HCT116 (cell line): ENCODE results near the gene NSD2. TPM values are rescaled to one million over a fixed set of nuclear protein-coding genes. Genes with fewer than 3 reads are reported as not detected.

Experiments
- ATAC-seq: fragments of 200-7000 bp; cut with Tn5 transposase; 2 replicates; pipeline ENCODE4 v1.9.1; 2020; ENCODE audit warnings: mild to moderate bottlenecking, moderate library complexity
- BruUV-seq: library from RNA; stranded (reverse); fragments of 400-500 nt; replicated peaks from 2 replicates; lab custom pipeline; 2021; lab: Mats Ljungman, UMichigan
- CTCF ChIA-PET: fragments of 300-600 bp; sonication (Branson Sonifier 250); formaldehyde crosslinking; loops from one replicate; lab custom pipeline; 2021; ENCODE audit warnings: antibody characterized with exemption; lab: Charles Lee
- POLR2A ChIA-PET: fragments of 300-600, 350-600 bp; sonication (Branson Sonifier 250); formaldehyde crosslinking; loops from one replicate; lab custom pipeline; 2021; ENCODE audit warnings: antibody characterized with exemption; lab: Charles Lee
- RAD21 ChIA-PET, 2 experiments: fragments of 300-600 bp; sonication (Branson Sonifier 250); formaldehyde crosslinking; loops; one replicate each; lab custom pipeline; 2023; ENCODE audit warnings: low total read pairs in 2 of 2; ENCODE audit not compliant: uncharacterized antibody in 2 of 2, unreplicated experiment in 2 of 2, low non-redundant PET in 1 of 2; lab: Charles Lee
- DNase-seq: peaks from one replicate; pipeline ENCODE4 v3.0.0-alpha.2; 2010; ENCODE audit warnings: low read depth, low spot score
- H2AFZ ChIP-seq: fragments of 200-600 bp; shearing (Covaris generic), sonication (generic); 2 replicates; pipeline ENCODE4 v1.6.1; 2017; ENCODE audit warnings: low read depth, mixed run types, mixed read lengths, antibody characterized with exemption, low read length; ENCODE audit not compliant: poor library complexity, severe bottlenecking
- H3K27ac ChIP-seq: 2 replicates; pipeline ENCODE4 v1.5.1; 2012; ENCODE audit warnings: low read depth, low read length
- H3K27me3 ChIP-seq: fragments of 200-600 bp; sonication (generic); 2 replicates; pipeline ENCODE4 v1.6.1; 2016; ENCODE audit warnings: mixed run types, low read length, mixed read lengths; ENCODE audit not compliant: insufficient read depth
- H3K36me3 ChIP-seq, 2 experiments: fragments of 200-500 bp in 1 of 2; fragments of 200-600 bp in 1 of 2; sonication (Bioruptor generic) in 1 of 2; sonication (generic) in 1 of 2; 2 replicates each; pipeline versions ENCODE4 v1.5.1 to v1.6.1; 2014 to 2016; ENCODE audit warnings: low read length in 2 of 2, inconsistent platforms in 1 of 2, mixed read lengths in 1 of 2, mixed run types in 1 of 2; ENCODE audit not compliant: insufficient read depth in 2 of 2, control insufficient read depth in 1 of 2
- H3K4me1 ChIP-seq, 2 experiments: fragments of 200-600 bp in 1 of 2; sonication (generic) in 1 of 2; 2 replicates each; pipeline versions ENCODE4 v1.5.1 to v1.6.1; 2012 to 2017; ENCODE audit warnings: low read length in 2 of 2, inconsistent platforms in 1 of 2, mild to moderate bottlenecking in 1 of 2, mixed read lengths in 1 of 2, mixed run types in 1 of 2, moderate library complexity in 1 of 2; ENCODE audit not compliant: insufficient read depth in 2 of 2, control insufficient read depth in 1 of 2
- H3K4me2 ChIP-seq: fragments of 200-600 bp; sonication (generic); 2 replicates; pipeline ENCODE4 v1.6.1; 2017; ENCODE audit warnings: mixed run types, low read length, mixed read lengths
- H3K4me3 ChIP-seq, 2 experiments: fragments of 200-600 bp in 1 of 2; sonication (generic) in 1 of 2; replicated peaks in 1 of 2; 2 replicates each; pipeline ENCODE4 v1.5.1; 2011 to 2016; ENCODE audit warnings: low read length in 2 of 2, control low read depth in 1 of 2, low read depth in 1 of 2, mild to moderate bottlenecking in 1 of 2, mixed read lengths in 1 of 2, mixed run types in 1 of 2
- H3K79me2 ChIP-seq: fragments of 200-600 bp; sonication (generic); 2 replicates; pipeline ENCODE4 v1.6.1; 2017; ENCODE audit warnings: mild to moderate bottlenecking, mixed run types, low read length, moderate library complexity, mixed read lengths; ENCODE audit not compliant: insufficient read depth
- H3K9ac ChIP-seq: fragments of 200-600 bp; sonication (generic); 2 replicates; pipeline ENCODE4 v1.6.1; 2016; ENCODE audit warnings: low read length, mixed read lengths
- H3K9me2 ChIP-seq: fragments of 200-600 bp; sonication (generic), shearing (Covaris generic); 2 replicates; pipeline ENCODE4 v1.6.1; 2017; ENCODE audit warnings: mixed run types, mild to moderate bottlenecking, moderate library complexity; ENCODE audit not compliant: insufficient read depth
- H3K9me3 ChIP-seq, 2 experiments: fragments of 200-500 bp in 1 of 2; fragments of 200-600 bp in 1 of 2; sonication (Bioruptor generic) in 1 of 2; sonication (generic) in 1 of 2; 2 replicates each; pipeline ENCODE4 v1.6.1; 2014 to 2017; ENCODE audit warnings: low read length in 2 of 2, mixed read lengths in 2 of 2, inconsistent platforms in 1 of 2, low read depth in 1 of 2, mild to moderate bottlenecking in 1 of 2, mixed run types in 1 of 2, moderate library complexity in 1 of 2; ENCODE audit not compliant: control insufficient read depth in 1 of 2, insufficient read depth in 1 of 2
- H4K20me1 ChIP-seq: fragments of 200-600 bp; sonication (generic), shearing (Covaris generic); 2 replicates; pipeline ENCODE4 v1.6.1; 2017; ENCODE audit warnings: mixed run types, mild to moderate bottlenecking, moderate library complexity; ENCODE audit not compliant: insufficient read depth
- ATF3 ChIP-seq: IDR thresholded peaks from 2 replicates; pipeline ENCODE4 v1.6.1; 2012
- CBX3 ChIP-seq: IDR thresholded peaks from 2 replicates; pipeline ENCODE4 v1.6.1; 2012; ENCODE audit warnings: low read depth
- CEBPB ChIP-seq: IDR thresholded peaks from 2 replicates; pipeline ENCODE4 v1.6.1; 2012; ENCODE audit warnings: low read depth
- CTCF ChIP-seq, 3 experiments: fragments of 200-600 bp in 1 of 3; sonication (generic) in 1 of 3; IDR thresholded peaks in 2 of 3; conservative IDR thresholded peaks in 1 of 3; 2 replicates each; pipeline ENCODE4 v1.5.1; 2012 to 2017; ENCODE audit warnings: low read depth in 2 of 3, low read length in 2 of 3, antibody characterized with exemption in 1 of 3, borderline replicate concordance in 1 of 3, control low read depth in 1 of 3, mild to moderate bottlenecking in 1 of 3, mixed read lengths in 1 of 3, mixed run types in 1 of 3, moderate library complexity in 1 of 3; ENCODE audit not compliant: insufficient read depth in 1 of 3
- EGR1 ChIP-seq: IDR thresholded peaks from 2 replicates; pipeline ENCODE4 v1.6.1; 2012; ENCODE audit warnings: low read depth
- ELF1 ChIP-seq: IDR thresholded peaks from 2 replicates; pipeline ENCODE4 v1.6.1; 2012; ENCODE audit warnings: low read depth, borderline replicate concordance
- EZH2 ChIP-seq: fragments of 200-600 bp; sonication (generic); IDR thresholded peaks from 2 replicates; pipeline ENCODE4 v1.6.1; 2017; ENCODE audit warnings: antibody characterized with exemption, mixed run types
- EZH2phosphoT487 ChIP-seq: fragments of 200-600 bp; IDR thresholded peaks from 2 replicates; pipeline ENCODE4 v1.6.1; 2018; ENCODE audit warnings: antibody characterized with exemption, borderline replicate concordance
- JUND ChIP-seq: IDR thresholded peaks from 2 replicates; pipeline ENCODE4 v1.6.1; 2012
- MAX ChIP-seq: IDR thresholded peaks from 2 replicates; pipeline ENCODE4 v1.6.1; 2012
- POLR2A ChIP-seq: IDR thresholded peaks from 2 replicates; pipeline ENCODE4 v1.7.0; 2011; ENCODE audit warnings: borderline replicate concordance; ENCODE audit not compliant: insufficient read depth, insufficient read length; ENCODE audit errors: extremely low read depth
- POLR2AphosphoS5 ChIP-seq: IDR thresholded peaks from 2 replicates; pipeline ENCODE4 v1.6.1; 2011; ENCODE audit warnings: mild to moderate bottlenecking, low read depth, low read length, moderate library complexity
- RAD21 ChIP-seq: IDR thresholded peaks from 2 replicates; pipeline ENCODE4 v1.6.1; 2012; ENCODE audit warnings: low read depth, mild to moderate bottlenecking
- REST ChIP-seq: IDR thresholded peaks from 2 replicates; pipeline ENCODE4 v1.6.1; 2012; ENCODE audit warnings: low read depth
- SIN3A ChIP-seq: IDR thresholded peaks from 2 replicates; pipeline ENCODE4 v1.6.1; 2012; ENCODE audit warnings: low read depth
- SP1 ChIP-seq: IDR thresholded peaks from 2 replicates; pipeline ENCODE4 v1.6.1; 2012; ENCODE audit warnings: low read depth
- SRF ChIP-seq: IDR thresholded peaks from 2 replicates; pipeline ENCODE4 v1.6.1; 2012; ENCODE audit warnings: low read depth
- TCF7L2 ChIP-seq: IDR thresholded peaks from 2 replicates; pipeline ENCODE4 v1.7.0; 2011; ENCODE audit warnings: borderline replicate concordance, inconsistent platforms; ENCODE audit not compliant: insufficient read depth, insufficient read length; ENCODE audit errors: extremely low read depth
- YY1 ChIP-seq: IDR thresholded peaks from 2 replicates; pipeline ENCODE4 v1.6.1; 2011; ENCODE audit warnings: low read length, low read depth, moderate library complexity, mild to moderate bottlenecking; ENCODE audit not compliant: insufficient replicate concordance; ENCODE audit errors: extremely low read depth
- ZFX ChIP-seq: fragments of 450-650 bp; IDR thresholded peaks from 2 replicates; pipeline ENCODE4 v1.6.1; 2017
- ZNF274 ChIP-seq: fragments of 200-500 bp; sonication (Bioruptor generic); IDR thresholded peaks from 2 replicates; pipeline ENCODE4 v1.6.1; 2014; ENCODE audit warnings: mild to moderate bottlenecking, low read depth, low read length, inconsistent platforms
- intact Hi-C: fragments of 100-400 bp; cut with micrococcal nuclease; formaldehyde crosslinking; loops from 2 replicates; pipeline ENCODE4 v1.10.0; 2022
- total RNA-seq: library from RNA; stranded (reverse); gene quantifications from one replicate; pipeline ENCODE4 v1.2.1, GENCODE V29; 2021; ENCODE audit not compliant: unreplicated experiment

The NSD2 gene
- total RNA-seq, 1 experiment from 2014 or later, result 145 TPM

- no peaks in the 10 kb centered on the region for H3K9me2 ChIP-seq
- ATAC-seq (peak; percentile 89), DNase-seq (peak; percentile 93)
- no peaks in the 10 kb centered on the region for H3K9me3 ChIP-seq
- H3K4me1 ChIP-seq, result peaks cover 10 to 24% of the 10 kb centered on the region in 2 experiments; a peak in 3 of 4 replicates
- intact Hi-C loops, result loop anchor here (1.0 to 5.0 kb wide), 2 partner anchors 48 to 177 kb away; partner anchors contain the start of gene NAT8L
- H3K36me3 ChIP-seq, result peaks cover 10 to 13% of the 10 kb centered on the region in 2 experiments
- peak within 1 kb of the TSS; percentile 23 for H2AFZ ChIP-seq
- RAD21 ChIA-PET, result no interaction called here
- no peaks in the 10 kb centered on the region for H3K27me3 ChIP-seq
- H3K9ac ChIP-seq, result peak within 1 kb of the TSS; percentile 96
- H3K4me2 ChIP-seq, result peak within 1 kb of the TSS; percentile 88
- no TSS peak for BruUV-seq
- CTCF ChIA-PET, result no interaction called here
- POLR2A ChIA-PET, result no interaction called here
- H3K4me3 ChIP-seq, result peak within 1 kb of the TSS; percentile 97 to 98
- H4K20me1 ChIP-seq, result peaks cover 6% of the 10 kb centered on the region
- peaks cover 46% of the 10 kb centered on the region for H3K79me2 ChIP-seq
- peak within 1 kb of the TSS; percentile 99 for H3K27ac ChIP-seq
- TF ChIP-seq EZH2 (no peak), CBX3 (peak; percentile 63; the same call in 1 of the 2 replicates), RAD21 (peak; percentile 18; the same call in 1 of the 2 replicates), ATF3 (no peak), POLR2AphosphoS5 (peak; percentile 93), SP1 (peak; percentile 59), SRF (peak; percentile 93), EGR1 (peak; percentile 94), CEBPB (no peak), JUND (no peak), MAX (peak; percentile 95), POLR2A (peak; percentile 51), ZNF274 (no peak), REST (no peak; the same call in 1 of the 2 replicates), EZH2phosphoT487 (no peak), CTCF (IDR thresholded peaks at IDR 0.05 in 2 of 3, conservative IDR thresholded peaks at IDR 0.05 in 1 of 3; ENCODE audit: borderline replicate concordance in 1 of 3, insufficient read depth in 1 of 3, low read depth in 2 of 3, low read length in 2 of 3) (peak in 1 of 3 experiments; percentile 45; a peak in 2 of 6 replicates), YY1 (peak; percentile 98), ZFX (peak; percentile 92), ELF1 (no peak), SIN3A (peak; percentile 71; the same call in 1 of the 2 replicates), TCF7L2 (peak; percentile 72)
Observed at GRCh38 chr4:2008921-2009650, 137.9 kb downstream of the NSD2 start, which contains the start of gene NELFA. Gene NELFA, minus strand, starts transcription at chr4:2008974. Its CDS starts 15 bp downstream, at chr4:2008959.
